ENCODE measurements around the gene LRRC73. TPM values are rescaled to one million over a fixed set of nuclear protein-coding genes. Genes with fewer than 3 reads are reported as not detected.
"Not testable (repeated sequence)": the region's sequence is repeated elsewhere in the genome, so short reads cannot be mapped to it uniquely, and the experiment has no call there.

LRRC73 gene, protein sequence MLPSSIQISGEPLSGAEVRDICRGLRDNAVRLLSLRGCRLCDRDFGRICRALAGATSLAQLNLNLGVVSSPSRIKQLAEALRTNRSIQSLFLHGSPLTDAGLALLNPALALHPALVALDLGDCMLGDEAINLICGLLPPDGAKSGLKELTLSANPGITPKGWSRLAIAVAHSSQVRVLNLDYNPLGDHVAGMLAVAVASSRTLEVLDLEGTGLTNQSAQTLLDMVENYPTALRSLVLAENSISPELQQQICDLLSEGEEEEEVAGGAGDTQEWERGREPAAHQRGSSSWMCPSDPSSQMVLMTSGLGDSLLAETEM
- not detected in 2 replicates for total RNA-seq

DNA sequence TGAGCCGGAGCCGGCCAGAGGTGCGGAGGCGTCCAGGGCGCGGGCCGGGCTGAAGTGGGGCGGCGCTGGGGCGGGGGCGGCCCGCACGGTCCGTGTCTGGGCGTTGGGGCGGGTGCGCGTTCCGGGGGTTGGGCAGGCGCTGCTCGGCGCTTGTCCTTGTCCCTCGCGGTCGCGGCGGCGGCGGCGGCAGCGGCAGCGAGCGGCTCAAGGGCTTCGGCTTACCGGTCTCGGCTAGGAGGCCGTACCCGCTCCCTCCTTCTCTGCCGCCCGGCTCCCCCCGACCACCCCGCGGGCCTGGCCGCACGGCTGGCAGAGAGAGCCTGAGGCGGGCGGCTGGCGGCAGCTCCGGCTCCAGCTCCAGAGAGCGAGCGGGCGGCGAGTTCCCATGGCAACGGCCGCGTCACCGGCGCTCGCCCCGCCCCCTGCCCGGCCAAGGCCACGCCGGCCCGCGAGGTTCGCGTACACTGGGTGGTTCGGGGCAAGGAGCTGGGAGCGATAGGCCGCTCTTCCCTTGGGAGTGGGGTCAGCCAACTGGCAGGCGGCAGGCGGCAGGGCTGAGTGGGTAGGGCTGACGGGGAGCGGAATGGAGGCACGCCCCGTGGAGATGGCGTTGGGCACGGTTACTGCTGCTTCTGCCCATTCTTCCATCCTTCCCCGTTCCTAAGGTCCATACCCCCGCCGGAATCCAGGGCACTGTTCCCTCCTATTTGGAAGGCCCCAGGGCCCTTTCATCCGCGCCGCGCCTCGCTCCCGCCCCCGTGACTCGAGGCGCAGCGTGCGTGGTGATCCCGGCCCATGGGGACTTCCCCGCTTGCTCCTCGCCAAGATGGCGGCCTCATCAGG is at the start of gene LRRC73:
LRRC73 (minus strand) TSS at position 363 of the 843 bp plus-strand sequence. CDS start 561 bp downstream, outside the sequence.
- peak within 1 kb of the TSS; percentile 62 for H3K4me3 ChIP-seq (ENCODE audit: low read depth, low read length)
- no peak for DNase-seq (ENCODE audit: low read depth)
- TF ChIP-seq, protein P1, sequence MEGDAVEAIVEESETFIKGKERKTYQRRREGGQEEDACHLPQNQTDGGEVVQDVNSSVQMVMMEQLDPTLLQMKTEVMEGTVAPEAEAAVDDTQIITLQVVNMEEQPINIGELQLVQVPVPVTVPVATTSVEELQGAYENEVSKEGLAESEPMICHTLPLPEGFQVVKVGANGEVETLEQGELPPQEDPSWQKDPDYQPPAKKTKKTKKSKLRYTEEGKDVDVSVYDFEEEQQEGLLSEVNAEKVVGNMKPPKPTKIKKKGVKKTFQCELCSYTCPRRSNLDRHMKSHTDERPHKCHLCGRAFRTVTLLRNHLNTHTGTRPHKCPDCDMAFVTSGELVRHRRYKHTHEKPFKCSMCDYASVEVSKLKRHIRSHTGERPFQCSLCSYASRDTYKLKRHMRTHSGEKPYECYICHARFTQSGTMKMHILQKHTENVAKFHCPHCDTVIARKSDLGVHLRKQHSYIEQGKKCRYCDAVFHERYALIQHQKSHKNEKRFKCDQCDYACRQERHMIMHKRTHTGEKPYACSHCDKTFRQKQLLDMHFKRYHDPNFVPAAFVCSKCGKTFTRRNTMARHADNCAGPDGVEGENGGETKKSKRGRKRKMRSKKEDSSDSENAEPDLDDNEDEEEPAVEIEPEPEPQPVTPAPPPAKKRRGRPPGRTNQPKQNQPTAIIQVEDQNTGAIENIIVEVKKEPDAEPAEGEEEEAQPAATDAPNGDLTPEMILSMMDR (conservative IDR thresholded peaks at IDR 0.05; ENCODE audit: low read depth, low read length), result no peak

DNA sequence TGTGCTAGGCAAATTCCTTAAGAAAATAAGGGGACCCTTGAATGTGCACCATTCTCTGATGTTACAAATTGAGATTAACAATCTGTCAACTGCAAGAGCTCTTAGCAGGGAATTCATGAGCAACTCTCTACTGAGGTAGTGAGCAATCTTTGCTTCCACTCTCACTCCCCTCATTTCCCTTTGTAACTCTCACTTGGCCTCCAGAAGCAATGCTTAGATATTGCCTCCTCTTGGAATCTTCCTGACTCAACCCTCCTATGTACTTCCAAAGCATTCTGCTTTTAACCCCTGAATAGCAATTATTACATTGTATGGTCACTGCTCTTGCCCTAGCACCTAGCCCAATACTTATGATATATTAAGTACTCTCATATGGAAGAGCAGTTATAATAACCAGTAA is 49.2 kb upstream of the LRRC73 start:
- no peak overlapping the region for H3K4me3 ChIP-seq (ENCODE audit: low read depth, low read length)
- TF ChIP-seq, protein P1 (conservative IDR thresholded peaks at IDR 0.05; ENCODE audit: low read depth, low read length), result no peak
- no peak for DNase-seq (ENCODE audit: low read depth)

DNA sequence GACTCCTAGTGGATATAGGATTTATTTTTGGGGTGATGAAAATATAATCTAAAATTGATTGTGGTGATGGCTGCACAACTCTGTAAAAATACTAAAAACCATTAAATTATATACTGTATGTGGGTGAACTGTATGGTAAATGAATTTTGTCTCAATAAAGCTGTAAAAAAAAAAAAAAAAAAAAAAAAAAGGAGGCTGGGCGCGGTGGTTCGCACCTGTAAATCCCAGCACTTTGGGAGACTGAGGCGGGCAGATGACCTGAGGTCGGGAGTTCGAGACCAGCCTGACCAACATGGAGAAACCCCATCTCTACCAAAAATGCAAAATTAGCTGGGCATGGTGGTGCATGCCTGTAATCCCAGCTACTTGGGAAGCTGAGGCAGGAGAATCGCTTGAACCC is 47.5 kb upstream of the LRRC73 start:
- not testable (repeated sequence) for H3K4me3 ChIP-seq (ENCODE audit: low read depth, low read length); DNase-seq (ENCODE audit: low read depth)

DNA sequence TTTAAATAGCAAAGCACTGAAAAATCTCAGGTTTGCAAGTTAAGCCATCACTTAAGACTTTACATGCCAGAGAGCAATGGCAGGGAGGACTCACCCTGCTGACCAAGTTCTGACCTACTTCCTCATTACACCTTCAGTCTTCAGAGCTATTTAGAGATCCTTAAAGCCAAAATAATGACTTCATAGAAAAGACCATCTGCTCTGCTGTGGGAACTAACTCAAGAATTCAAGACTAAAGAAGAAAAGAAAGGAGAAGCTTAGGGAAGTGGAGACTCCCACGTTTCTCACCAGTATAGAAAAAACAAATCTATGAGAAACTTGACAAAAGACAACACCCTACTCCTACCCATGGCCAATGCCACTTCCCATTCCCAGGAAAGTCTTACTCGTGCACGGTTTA is 37.1 kb upstream of the LRRC73 start:
- no peak for DNase-seq (ENCODE audit: low read depth)
- H3K4me3 ChIP-seq (ENCODE audit: low read depth, low read length), result no peak overlapping the region
- TF ChIP-seq, protein P1 (conservative IDR thresholded peaks at IDR 0.05; ENCODE audit: low read depth, low read length), result no peak

DNA sequence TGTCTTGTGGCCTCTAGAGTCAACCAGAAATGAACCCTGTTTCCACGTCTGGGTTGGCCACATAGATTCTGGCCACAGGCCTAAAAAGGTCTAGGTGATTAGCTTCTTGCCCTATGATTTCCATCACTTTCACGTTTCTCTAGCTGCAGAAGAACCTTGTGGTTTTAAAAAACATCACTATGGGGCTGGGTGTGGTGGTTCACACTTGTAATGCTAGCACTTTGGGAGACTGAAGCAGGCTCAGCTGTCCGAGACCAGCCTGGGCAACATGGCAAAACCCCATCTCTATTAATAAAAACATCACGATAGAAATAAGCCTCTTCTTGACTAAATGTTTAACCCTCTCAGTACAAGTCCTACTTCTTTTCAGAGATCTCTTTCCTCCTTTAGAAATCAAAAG is 34.3 kb upstream of the LRRC73 start:
- TF ChIP-seq, protein P1 (conservative IDR thresholded peaks at IDR 0.05; ENCODE audit: low read depth, low read length), result no peak
- no peak for DNase-seq (ENCODE audit: low read depth)
- H3K4me3 ChIP-seq (ENCODE audit: low read depth, low read length), result no peak overlapping the region

DNA sequence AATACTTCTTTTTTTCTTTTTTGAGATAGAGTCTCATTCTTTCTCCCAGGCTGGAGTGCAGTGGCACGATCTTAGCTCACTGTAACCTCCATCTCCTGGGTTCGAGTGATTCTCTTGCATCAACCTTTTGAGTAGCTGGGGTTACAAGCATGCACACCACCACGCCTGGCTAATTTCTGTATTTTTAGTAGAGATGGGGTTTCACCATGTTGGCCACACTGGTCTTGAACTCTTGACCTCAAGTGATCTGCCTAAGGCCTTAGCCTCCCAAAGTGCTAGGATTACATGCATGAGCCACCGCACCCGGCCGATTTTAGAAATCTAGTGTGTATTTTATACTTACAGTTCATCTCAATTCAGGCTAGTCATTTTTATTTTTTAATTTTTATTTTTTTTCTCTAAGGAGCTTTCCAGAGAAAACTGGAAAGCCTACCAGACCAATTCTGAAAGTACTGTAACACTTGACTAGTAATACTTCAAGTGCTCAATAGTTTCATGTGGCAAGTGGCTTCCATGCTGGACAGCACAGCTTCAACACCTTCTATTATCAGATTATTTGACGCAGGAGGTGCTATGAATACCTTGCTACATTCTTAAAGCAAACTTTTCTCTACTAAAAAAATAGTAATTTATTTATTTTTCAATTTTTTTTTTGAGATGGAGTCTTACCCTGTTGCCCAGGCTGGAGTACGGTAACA is 31.8 kb upstream of the LRRC73 start:
- TF ChIP-seq, protein P1 (conservative IDR thresholded peaks at IDR 0.05; ENCODE audit: low read depth, low read length), result no peak
- no peak overlapping the region for H3K4me3 ChIP-seq (ENCODE audit: low read depth, low read length)
- DNase-seq (ENCODE audit: low read depth), result no peak

DNA sequence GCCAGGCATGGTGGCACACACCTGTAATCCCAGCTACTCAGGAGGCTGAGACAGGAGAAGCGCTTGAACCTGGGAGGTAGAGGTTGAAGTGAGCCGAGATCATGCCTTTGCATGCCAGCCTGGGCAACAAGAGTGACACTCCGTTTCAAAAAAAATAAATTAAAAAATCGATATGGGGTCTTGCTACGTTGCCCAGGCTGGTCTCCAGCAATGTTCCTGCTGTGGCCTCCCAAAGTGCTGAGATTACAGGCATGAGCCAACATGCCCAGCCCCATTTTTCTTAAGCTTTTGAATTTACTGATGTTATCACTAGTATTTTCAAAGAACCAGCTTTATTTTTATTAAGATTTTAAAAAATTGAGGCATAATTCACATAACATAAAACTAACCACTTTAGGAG is 30.4 kb upstream of the LRRC73 start:
- no peak for DNase-seq (ENCODE audit: low read depth)
- TF ChIP-seq, protein P1 (conservative IDR thresholded peaks at IDR 0.05; ENCODE audit: low read depth, low read length), result no peak
- no peak overlapping the region for H3K4me3 ChIP-seq (ENCODE audit: low read depth, low read length)

DNA sequence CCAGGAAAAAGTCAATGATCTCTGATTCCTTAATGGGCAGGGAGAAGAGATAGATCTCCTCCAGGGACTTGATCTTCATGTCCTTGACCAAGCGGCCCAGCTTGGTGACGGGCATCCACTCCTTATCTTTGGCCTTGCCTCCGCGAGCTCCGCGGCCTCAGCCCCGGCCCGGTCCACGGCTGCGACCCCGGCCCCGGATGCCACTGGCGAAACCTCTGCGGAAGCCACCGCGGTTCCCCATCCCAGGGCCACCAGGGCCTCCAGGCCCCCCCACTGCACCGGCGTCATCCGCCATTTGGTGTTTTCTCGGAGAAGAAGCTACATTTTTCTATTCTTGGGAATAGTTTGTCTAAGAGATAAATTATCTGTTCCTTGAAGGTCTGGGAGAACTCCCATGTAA is 29.3 kb upstream of the LRRC73 start:
- not testable (repeated sequence) for H3K4me3 ChIP-seq (ENCODE audit: low read depth, low read length); DNase-seq (ENCODE audit: low read depth)

DNA sequence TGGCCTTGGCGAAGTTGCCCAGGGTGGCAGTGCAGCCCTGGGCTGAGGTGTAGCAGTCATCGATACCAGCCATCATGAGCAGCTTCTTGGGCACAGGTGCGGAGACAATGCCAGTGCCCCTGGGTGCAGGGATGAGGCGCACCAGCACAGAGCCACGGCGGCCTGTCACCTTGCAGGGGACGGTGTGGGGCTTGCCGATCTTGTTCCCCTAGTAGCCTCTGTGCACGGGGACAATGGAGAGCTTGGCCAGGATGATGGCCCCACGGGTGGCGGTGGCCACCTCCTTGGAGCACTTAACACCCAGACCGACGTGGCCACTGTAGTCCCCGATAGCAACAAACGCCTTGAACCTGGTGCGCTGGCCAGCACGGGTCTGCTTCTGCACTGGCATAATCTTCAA is 28.8 kb upstream of the LRRC73 start:
- not testable (repeated sequence) for DNase-seq (ENCODE audit: low read depth); H3K4me3 ChIP-seq (ENCODE audit: low read depth, low read length)
